Colonic mucosa (tissue), 4 donors: ENCODE measurements around the gene CHAF1B. TPM values are rescaled to one million over a fixed set of nuclear protein-coding genes. Genes with fewer than 3 reads are reported as not detected.

Experiments
- DNase-seq: peaks from one replicate; pipeline ENCODE4 v3.0.0-alpha.2; 2020
- H3K27ac ChIP-seq: fragments of 200-600 bp; one replicate; pipeline ENCODE4 v1.8.0; 2021
- H3K27me3 ChIP-seq: fragments of 200-600 bp; one replicate; pipeline ENCODE4 v1.8.0; 2021
- H3K36me3 ChIP-seq: fragments of 200-600 bp; one replicate; pipeline ENCODE4 v1.8.0; 2021
- H3K4me1 ChIP-seq: fragments of 200-600 bp; one replicate; pipeline ENCODE4 v1.8.0; 2021; ENCODE audit warnings: mild to moderate bottlenecking
- H3K4me3 ChIP-seq: fragments of 200-600 bp; one replicate; pipeline ENCODE4 v1.8.0; 2021
- H3K9ac ChIP-seq, 2 donors: one replicate each; pipeline ENCODE4 v1.7.0; 2013; ENCODE audit warnings: control low read depth in 2 of 2, low read depth in 2 of 2, low read length in 2 of 2
- H3K9me3 ChIP-seq: fragments of 200-600 bp; one replicate; pipeline ENCODE4 v1.8.0; 2021
- intact Hi-C: fragments of 100-400 bp; cut with DNase I; formaldehyde crosslinking; loops from one replicate; pipeline ENCODE4 v1.14.1; 2022
- total RNA-seq, 2 donors: library from RNA; stranded (reverse); fragmentation: NEBNext Ultra II Directional in 1 of 2; extraction: Animal tissue kit (Norgen Biotek cat#: 25700) in 1 of 2; gene quantifications; one replicate each; pipeline ENCODE4 v1.2.1, GENCODE V29; 2021
- TF ChIP-seq, protein P1 (sequence below): fragments of 200-600 bp; IDR thresholded peaks from one replicate; pipeline ENCODE4 v1.8.0; 2022; ENCODE audit warnings: antibody characterized with exemption, mild to moderate bottlenecking
- donor health status: healthy.
- donor health status: DM: no; HTN: no; CAD: no.
- donor health status: DM: no; HTN: no; CAD: no.

CHAF1B gene
- total RNA-seq, 2 donors from 2014 or later, result 2.5 to 12.0 TPM

DNA sequence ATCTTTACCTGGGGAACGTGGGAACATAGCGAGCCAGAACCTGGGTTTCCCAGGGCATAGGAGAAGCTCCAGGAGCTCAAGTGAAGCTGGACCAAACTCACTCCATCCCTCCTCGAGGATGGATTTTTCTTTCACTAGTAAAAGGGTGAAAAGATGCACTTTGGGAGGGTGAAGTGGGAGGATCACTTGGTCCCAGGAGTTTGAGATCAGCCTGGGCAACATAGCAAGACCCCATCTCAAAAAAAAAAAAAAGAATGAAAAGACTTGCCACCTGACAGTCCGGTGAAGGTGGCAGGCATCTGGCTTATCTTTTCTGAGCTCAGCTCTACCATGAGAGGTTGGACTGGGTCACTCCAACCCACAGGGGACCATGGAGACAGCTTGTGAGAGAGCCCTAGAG lies 42.3 kb downstream of the CHAF1B start:
- intact Hi-C loops, result loop anchor here (10.0 kb wide), 1 partner anchor 497 kb away; no protein-coding TSS in a partner anchor
- no peaks in the 10 kb centered on the region for H3K9me3 ChIP-seq
- no peaks in the 10 kb centered on the region for H3K27me3 ChIP-seq
- no peak overlapping the region for H3K27ac ChIP-seq
- no peaks in the 10 kb centered on the region for H3K4me1 ChIP-seq
- TF ChIP-seq, protein P1, sequence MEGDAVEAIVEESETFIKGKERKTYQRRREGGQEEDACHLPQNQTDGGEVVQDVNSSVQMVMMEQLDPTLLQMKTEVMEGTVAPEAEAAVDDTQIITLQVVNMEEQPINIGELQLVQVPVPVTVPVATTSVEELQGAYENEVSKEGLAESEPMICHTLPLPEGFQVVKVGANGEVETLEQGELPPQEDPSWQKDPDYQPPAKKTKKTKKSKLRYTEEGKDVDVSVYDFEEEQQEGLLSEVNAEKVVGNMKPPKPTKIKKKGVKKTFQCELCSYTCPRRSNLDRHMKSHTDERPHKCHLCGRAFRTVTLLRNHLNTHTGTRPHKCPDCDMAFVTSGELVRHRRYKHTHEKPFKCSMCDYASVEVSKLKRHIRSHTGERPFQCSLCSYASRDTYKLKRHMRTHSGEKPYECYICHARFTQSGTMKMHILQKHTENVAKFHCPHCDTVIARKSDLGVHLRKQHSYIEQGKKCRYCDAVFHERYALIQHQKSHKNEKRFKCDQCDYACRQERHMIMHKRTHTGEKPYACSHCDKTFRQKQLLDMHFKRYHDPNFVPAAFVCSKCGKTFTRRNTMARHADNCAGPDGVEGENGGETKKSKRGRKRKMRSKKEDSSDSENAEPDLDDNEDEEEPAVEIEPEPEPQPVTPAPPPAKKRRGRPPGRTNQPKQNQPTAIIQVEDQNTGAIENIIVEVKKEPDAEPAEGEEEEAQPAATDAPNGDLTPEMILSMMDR, result no peak
- no peak overlapping the region for H3K9ac ChIP-seq
- no peak for DNase-seq
- H3K36me3 ChIP-seq, result no peaks in the 10 kb centered on the region
- H3K4me3 ChIP-seq, result no peak overlapping the region

DNA sequence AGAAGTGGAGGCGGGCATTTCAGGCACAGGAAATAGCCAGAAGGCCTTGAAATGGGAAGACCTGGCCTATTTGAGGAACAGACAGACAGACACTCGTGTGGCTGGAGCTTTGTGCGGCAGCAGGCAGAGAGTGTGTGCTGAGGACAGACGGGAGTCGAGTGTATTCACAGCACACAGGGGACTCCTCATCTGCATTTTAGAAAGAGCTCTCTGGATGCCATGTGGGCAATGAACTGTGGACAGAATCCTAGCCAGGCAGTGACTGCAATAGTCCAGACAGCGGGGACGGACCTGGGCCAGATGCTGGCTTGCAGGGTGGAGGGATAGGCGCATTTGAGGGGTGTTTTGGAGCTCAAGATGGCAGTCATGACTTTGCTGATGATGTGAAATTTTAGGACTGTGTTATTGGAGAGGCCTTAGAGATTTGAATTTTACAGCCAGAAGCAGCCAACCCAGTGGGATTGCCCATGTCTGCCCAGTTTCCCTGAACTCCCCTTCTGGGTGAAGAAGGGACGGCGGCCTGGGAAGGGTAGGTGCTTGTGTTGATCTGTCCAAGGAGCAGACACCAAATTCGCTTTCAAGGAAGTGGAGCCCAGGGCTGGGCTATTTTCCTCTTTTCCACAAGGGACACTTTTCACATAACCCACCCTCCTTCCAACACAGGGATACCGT lies 43.7 kb downstream of the CHAF1B start:
- no peaks in the 10 kb centered on the region for H3K27me3 ChIP-seq
- no peaks in the 10 kb centered on the region for H3K36me3 ChIP-seq
- DNase-seq, result no peak
- H3K4me3 ChIP-seq, result no peak overlapping the region
- intact Hi-C loops, result loop anchor here (10.0 kb wide), 1 partner anchor 496 kb away; no protein-coding TSS in a partner anchor
- H3K27ac ChIP-seq, result no peak overlapping the region
- no peak overlapping the region for H3K9ac ChIP-seq
- H3K9me3 ChIP-seq, result no peaks in the 10 kb centered on the region
- TF ChIP-seq, protein P1, result no peak
- no peaks in the 10 kb centered on the region for H3K4me1 ChIP-seq

DNA sequence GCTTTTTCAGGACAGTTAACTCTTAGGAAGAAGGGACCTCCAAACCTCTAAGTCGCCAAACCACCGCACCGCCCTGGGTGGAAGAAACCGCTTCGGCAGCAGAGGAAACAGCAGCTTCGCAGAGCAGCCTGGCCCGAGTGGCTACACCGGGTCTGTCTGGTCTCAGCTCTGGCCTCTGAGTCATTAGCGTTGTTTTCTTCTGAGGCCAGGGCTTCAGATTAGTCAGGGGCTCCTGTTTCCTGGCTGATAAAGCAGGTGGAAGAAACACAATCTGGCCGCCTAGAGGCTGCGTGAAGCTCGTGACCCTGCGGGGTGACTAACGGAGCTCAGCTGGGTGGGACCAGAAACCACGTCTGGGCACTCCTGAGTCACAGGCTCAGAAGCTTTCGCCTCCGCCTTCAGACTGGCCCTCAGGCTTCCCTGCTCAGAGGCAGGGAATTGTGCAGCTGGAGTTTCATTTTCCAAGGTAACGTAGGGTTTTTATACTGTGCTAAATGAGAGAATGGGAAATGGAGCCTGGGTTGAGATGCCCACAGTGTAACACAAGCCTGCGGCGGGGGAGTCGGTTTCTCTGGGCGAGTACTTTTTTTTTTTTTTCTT lies 44.9 kb downstream of the CHAF1B start:
- no peaks in the 10 kb centered on the region for H3K9me3 ChIP-seq
- no peaks in the 10 kb centered on the region for H3K4me1 ChIP-seq
- no peak overlapping the region for H3K4me3 ChIP-seq

DNA sequence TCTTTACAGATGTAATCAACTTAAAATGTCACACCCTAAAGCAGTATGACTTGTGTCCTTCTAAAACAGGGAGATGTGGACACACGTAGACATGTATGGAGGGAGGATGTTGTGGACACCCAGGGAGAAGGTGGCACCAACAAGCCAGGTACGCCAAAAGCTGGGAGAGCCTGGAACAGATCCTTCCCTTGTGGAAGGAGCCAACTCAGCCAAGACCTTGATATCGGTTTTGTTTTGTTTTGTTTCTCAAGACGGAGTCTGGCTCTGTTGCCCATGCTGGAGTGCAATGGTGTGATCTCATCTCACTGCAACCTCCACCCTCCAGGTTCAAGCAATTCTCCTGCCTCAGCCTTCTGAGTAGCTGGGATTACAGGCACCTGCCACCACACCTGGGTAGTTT lies 45.6 kb downstream of the CHAF1B start:
- no peak overlapping the region for H3K9ac ChIP-seq
- no peaks in the 10 kb centered on the region for H3K27me3 ChIP-seq
- no peak overlapping the region for H3K4me3 ChIP-seq
- no peak overlapping the region for H3K27ac ChIP-seq
- H3K9me3 ChIP-seq, result no peaks in the 10 kb centered on the region
- H3K4me1 ChIP-seq, result no peaks in the 10 kb centered on the region
- TF ChIP-seq, protein P1, result no peak
- intact Hi-C loops, result no loop called here
- DNase-seq, result no peak
- no peaks in the 10 kb centered on the region for H3K36me3 ChIP-seq

More for the DNA sequence above, 44.9 kb downstream of the CHAF1B start:
- peak; percentile 32 for DNase-seq
- H3K27me3 ChIP-seq, result no peaks in the 10 kb centered on the region
- H3K9ac ChIP-seq, result peak overlapping the region in 1 of 2 donors; percentile 2
- TF ChIP-seq, protein P1, result no peak
- H3K27ac ChIP-seq, result no peak overlapping the region
- intact Hi-C loops, result loop anchor here (10.0 kb wide), 1 partner anchor 495 kb away; no protein-coding TSS in a partner anchor
- H3K36me3 ChIP-seq, result no peaks in the 10 kb centered on the region

DNA sequence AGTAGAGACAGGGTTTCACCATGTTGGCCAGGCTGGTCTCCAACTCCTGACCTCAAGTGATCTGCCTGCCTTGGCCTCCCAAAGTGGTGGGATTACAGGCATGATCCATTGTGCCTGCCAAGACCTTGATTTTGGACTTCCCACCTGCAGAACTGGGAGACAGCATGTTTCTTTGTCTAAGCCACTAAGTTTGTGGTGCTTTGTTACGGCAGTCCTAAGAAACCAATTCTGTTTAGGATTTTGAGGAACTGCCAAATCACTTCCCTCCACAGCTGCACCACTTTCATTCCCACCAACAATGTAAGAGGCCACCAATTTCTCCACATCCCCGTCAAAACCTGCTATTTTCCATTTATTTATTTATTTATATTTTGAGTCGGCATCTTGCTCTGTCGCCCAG lies 46.1 kb downstream of the CHAF1B start:
- Histone ChIP-seq H3K4me1 (no peaks in the 10 kb centered on the region), H3K36me3 (no peaks in the 10 kb centered on the region), H3K27me3 (no peaks in the 10 kb centered on the region), H3K9me3 (no peaks in the 10 kb centered on the region), H3K4me3 (no peak overlapping the region), H3K9ac (no peak overlapping the region), H3K27ac (no peak overlapping the region)
- intact Hi-C loops, result no loop called here
- TF ChIP-seq, protein P1, result no peak
- no peak for DNase-seq
